Fibroblast of skin of right biceps (primary cell): ENCODE measurements around the gene CD58.

ENCODE experiments used
- DNase-seq: peaks from one replicate; pipeline ENCODE4 v3.0.0-alpha.2; 2013

The CD58 gene

DNA sequence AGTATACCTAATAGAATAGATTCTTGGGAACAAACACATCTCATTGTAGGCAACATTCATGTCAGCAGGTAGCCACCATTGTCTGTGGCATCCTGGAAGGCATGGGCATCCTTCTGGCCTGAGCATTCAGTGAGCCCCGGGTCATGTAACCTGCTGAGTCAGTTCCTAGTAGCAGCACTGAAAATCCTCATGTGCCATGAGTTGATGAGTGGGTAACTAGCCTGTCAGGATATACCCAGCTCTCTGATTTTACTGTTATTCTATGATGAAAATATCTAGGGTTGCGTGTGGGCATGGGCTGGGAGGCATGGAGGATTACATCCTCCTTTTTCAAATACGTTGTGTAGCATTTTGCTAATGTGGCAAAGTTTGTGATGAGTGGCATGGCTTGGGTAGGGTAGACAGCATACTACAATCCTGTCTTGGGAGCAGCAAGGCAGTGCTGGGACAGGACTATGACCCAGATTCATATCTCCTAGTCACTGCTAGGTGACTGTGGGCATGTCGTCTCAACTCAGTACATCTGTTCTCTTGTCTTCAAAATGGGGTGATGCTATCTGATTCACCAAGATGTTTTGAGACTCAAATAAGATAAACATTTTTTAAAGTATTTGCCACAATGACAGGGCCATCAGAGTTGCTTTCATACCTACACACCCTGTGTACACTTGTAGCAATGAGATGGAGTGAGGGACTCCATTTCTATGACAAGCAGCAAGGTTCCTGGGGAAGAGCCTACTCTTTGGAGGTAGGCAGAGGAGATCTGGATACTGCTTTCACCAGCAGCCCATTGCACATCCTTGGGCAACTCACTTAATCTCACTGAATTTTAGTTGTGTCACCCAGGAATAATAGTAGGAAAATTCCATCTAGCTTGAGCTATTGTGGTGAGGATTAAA is 62.5 kb downstream of the CD58 start:
- no peak for DNase-seq

DNA sequence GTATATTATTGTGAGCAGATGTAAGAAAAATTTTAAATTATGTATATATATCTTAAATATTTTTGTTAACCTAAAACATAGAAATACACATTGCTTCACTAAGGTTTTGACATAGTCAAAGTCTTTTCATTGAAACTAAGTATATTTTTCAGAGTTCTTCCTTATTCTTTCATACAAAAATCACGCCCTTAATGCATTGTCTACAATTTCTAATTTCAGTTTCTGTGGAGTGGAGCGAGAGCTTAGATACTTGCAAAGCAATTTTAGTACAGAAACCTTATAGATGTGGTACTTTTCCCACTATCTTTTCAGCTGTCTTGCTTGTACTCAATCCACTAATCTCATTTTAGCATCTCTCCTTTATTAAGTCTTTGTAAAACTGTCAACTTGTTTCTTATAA is 63.2 kb downstream of the CD58 start:
- DNase-seq: no peak

DNA sequence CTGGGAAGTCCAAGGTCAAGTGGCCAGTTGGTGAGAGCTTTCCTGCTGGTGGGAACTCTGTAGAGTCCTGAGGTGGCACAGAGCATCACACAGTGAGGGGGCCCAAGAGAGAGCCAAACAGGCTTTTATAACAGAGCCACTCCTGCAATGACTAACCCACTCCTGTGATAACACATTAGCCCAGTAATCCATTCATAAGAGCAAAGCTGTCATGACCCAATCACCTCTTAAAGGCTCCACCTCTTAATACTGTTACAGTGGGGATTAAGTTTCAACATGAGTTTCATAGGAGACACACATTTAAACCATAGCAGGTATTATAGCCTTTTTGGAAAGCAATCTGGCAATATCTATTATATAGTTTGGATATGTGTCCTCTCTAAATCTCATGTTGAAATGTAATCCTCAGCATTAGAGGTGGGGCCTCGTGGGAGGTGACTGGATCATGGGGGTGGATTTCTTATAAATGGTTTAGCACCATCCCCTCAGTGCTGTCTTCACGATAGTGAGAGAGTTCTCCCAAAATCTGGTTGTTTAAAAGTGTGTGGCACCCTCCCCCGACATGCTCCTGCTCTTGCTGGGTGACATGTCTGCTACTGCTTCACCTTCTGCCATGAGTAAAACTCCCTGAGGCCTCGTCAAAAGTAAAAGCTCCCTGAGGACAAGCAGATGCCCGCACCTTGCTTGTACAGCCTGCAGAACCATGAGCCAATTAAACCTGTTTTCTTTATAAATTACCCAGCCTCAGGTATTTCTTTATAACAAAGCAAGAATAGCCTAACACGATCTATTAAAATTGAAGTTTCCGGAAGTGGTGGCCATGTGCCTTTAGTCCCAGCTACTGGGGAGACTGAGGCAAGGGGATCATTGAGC is 64.5 kb downstream of the CD58 start:
- no peak for DNase-seq

GRCh38 chr1:116504308-116505156 is 66.3 kb downstream of the CD58 start:
- DNase-seq: peak; percentile 71

DNA sequence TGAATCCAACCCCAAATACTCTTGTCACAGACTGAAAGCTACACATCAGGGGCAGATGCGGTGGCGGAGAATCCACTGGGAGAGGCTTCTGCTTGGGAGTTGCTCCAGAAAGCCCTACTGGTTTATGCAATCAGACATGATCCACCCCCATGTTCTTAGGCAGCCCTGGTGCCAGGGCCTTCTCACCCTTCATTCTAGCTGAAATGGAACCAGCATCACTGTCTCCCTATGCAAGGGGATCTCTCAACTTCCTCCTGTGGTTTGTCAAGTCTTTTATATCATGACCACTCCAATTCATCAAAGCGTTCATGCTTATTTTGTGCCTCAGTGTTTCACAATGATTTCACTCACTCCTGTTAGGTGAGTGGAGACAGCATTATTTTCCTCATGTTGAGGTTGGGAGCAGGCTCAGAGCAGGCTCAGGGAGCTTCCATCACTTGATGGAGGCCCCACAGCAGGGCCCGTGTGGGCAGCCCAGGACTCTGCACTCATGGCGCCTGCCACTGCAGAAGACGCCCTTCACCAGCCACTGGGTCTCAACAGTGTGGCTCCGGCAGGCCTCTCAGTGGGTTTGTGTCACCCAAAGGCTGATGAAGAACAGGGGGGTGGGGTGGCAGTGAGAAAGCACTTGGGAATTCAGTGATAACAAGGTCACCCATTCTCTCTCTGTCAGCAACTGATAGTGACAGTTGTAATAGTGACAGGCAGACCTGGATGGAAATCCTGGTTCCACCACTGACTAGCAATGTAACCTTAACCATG is 67.1 kb downstream of the CD58 start:
- no peak for DNase-seq

DNA sequence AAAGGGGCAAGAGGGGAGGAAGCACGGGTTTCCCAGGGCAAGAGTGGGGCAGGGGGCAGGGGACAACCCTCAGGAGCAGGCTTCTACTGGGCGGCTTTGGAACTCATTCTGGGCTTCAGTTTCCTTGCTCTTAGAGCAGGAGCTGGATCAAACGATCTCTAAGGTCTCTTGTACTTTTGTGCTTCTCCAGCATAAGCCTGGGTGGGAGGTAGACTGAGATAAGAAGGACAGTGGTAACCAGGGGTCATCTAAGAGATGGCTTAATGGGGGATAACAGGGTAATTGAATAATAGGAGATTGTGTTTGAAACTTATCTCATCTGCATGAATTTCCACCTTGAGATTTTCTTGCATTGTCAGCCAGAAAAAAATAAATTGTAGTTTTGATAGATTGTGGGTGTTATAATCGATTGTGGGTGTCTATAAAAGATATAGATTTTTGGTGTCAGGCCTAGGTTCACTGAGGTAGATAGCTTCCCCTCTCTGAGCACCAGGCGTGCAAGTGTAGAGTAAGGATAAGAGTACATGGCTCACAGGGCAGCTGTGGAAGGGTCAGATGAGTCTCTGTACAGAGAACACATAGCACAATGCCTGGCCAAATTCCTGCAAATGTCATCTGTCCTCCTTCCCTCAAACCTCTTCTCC is 68.0 kb downstream of the CD58 start:
- no peak for DNase-seq

DNA sequence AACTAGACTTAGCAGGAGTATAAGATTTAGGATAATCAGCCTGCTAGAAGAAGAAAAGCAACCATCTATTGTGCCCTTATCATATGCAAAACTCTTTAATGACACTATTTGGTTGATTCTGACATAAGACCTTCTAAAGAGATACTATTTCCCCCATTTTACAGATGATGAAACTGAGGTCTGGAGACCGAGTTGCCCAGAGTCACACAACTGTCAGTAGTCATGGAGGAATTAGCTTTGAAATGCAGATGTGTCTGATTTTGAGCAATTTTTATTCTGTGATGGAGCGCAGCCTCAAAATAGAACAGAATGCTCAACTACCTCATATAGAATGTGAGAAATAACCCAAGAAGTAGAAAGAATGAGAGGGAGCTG is 69.0 kb downstream of the CD58 start:
- no peak for DNase-seq

GRCh38 chr1:116501125-116501869 is 69.5 kb downstream of the CD58 start:
- DNase-seq: no peak

GRCh38 chr1:116498789-116499628 is 71.8 kb downstream of the CD58 start:
- DNase-seq: peak; percentile 69

- peak; percentile 44 for DNase-seq
Observed at GRCh38 chr1:116497656-116498055, 73.2 kb downstream of the CD58 start.

- no peak for DNase-seq
Observed at GRCh38 chr1:116496898-116497297, 73.9 kb downstream of the CD58 start.

- peak; percentile 49 for DNase-seq
Observed at GRCh38 chr1:116496380-116496779, 74.4 kb downstream of the CD58 start.

DNA sequence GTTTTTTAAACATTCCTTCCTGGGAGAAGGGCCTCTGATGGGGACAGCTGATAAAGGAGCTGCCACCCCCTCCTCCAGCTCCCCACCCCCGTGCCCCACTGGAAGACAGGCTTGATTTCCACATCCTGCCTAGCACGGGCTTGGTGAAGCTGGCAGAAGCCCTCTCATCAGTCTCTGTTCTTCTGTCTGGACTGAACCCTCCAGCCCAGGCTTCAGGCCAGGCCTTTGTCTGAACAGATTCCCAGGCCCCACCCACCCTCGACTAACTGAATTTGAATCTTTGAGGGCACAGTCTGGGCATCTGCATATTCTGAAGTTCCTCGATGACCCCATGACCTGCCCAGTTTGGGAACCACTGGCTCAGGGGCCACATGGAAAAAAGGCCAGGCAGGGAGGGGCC is 75.3 kb downstream of the CD58 start:
- DNase-seq: no peak

DNA sequence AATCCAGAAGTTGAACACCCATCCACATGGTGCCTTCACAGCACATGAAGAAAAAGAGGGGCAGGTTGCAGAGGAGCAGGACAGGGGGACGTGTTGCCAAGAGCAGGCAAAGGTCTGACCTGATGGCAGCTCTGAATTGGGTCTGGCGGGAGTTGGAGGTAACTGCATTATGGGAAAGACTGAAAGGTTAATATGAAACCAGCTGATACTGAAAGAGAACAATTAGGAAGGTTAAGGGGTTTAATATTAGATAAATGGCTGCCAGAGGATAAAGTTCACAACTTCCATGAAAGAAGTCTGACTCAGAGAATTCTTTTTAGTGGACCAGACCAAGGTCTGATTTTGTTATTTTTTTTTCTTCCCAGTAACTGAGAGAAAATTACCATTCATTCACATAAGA is 76.1 kb downstream of the CD58 start:
- no peak for DNase-seq

DNA sequence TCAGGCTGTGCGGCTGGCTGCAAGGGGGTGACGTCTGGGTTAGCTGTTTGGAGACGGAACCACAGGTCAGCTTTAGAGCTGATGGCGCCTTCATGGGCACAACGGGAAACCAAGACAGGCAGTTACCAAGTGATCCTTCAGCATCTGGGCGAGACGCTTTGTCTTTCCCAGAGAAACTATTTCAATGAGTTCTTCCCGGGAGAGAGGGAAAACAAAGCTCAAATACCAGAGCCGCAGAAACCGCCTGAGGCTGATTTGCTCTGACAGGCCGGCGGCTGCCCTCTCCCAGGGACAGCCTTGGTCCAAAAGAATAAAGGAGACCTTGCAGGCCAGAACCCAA is 76.5 kb downstream of the CD58 start:
- no peak for DNase-seq

DNA sequence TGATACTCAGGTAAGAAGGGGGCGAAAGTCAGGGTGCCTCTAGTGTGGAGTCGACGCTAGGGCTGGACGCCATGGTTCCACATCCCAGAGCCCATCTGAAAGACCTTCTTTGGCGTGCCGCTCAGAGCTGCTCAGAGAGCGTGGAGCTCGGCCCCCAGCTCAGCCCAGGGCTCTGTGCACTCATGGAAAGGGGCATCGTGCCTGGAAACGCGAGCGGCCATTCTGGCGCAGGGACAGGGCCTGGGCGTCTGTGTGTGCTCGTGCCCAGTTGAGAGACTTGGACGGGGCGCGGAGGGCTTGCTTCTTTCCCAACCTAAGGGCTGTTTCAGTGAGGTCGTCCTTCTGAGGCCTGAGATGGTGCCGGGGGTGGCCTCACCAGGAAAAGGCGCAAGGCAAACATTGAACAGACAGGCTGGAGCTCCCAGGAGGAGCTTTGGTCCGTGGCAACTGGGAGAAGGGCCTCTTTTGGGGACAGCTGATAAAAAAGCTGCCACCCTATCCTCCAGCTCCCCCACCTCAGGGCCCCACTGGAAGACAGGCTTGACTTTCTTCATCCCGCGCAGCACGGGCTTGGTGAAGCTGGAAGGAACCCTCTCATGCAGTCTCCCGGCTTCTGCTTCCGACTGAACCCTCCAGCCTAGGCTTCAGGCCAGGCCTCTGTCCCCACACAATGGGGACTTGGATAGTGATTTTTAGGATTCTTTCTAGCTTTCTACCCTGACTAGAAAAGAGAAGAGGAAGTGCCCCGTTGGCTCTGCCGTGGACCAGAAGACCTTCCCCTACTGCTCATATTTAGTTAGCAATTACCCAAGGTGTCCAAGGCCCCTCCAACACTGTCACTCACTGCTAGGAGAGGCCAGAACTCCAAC is 77.1 kb downstream of the CD58 start:
- no peak for DNase-seq

DNA sequence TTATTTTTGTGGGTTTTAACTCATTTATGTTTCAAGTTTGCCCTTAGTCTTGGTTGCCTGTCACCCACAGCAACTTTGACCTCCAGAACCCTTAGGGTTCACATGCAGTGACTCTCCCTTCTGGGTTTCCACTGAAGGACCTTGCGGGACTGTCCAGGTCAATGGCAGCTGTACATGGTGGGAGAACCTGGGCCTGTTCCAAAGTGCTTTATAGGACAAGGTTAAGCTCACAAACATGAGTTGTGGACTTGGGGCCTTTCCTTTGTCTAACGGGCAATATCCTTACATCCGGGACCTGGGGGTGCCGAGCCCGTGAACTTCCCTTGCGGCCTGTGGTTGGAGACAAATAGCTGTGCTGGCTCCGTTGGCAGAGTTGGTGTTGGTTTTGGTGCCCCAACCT is 77.8 kb downstream of the CD58 start:
- no peak for DNase-seq

DNA sequence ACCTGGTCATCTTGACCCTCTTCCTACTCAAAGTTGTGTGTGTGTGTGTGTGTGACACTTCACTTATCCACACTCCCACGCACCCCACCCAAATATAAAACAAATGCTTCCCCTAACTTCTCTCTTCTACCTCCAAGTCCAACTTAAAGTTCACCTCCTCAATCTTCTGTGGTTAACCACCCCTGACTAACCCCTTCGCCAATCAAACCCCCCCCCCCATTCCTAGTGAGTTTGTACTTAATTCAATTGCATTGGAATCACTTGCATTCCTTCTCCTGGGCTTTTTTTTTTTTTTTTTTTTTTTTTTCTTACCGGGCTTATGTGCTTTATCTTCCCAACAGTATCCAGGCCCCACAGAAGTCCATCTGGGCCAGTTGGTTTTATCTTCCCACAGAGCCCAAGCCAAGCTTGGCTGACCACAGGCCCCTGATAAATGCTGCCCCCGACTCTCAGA is 78.4 kb downstream of the CD58 start:
- DNase-seq: peak; percentile 60
